HG02852 (cell line): Measurements from ENCODE around the gene IGF2R.
A peak's percentile ranks its signal among the peaks of the same experiment; 100 is the strongest.

Source experiments
- ATAC-seq: cut with Tn5 transposase; IDR thresholded peaks from one replicate; pipeline ENCODE4 v1.9.1; 2021; ENCODE audit warnings: mild to moderate bottlenecking, moderate library complexity; ENCODE audit not compliant: unreplicated experiment

IGF2R gene

GRCh38 chr6:160042014-160042773, 73.3 kb downstream of the IGF2R start:
- ATAC-seq: no peak

GRCh38 chr6:160042788-160043301, 74.0 kb downstream of the IGF2R start:
- ATAC-seq: no peak

GRCh38 chr6:160043784-160044183, 74.9 kb downstream of the IGF2R start:
- ATAC-seq: no peak

GRCh38 chr6:160044687-160045086, 75.8 kb downstream of the IGF2R start:
- ATAC-seq: no peak

GRCh38 chr6:160048471-160048870, 79.6 kb downstream of the IGF2R start:
- ATAC-seq: no peak

GRCh38 chr6:160049346-160049745, 80.5 kb downstream of the IGF2R start:
- ATAC-seq: no peak

GRCh38 chr6:160050022-160050421, 81.1 kb downstream of the IGF2R start:
- ATAC-seq: no peak

- no peak for ATAC-seq
Measured at GRCh38 chr6:160051390-160051789, 82.5 kb downstream of the IGF2R start.

- no peak for ATAC-seq
Measured at GRCh38 chr6:160054271-160054670, 85.4 kb downstream of the IGF2R start.

GRCh38 chr6:160054913-160055312, 86.0 kb downstream of the IGF2R start:
- ATAC-seq: no peak

- ATAC-seq: no peak
Measured at GRCh38 chr6:160055378-160055777, 86.5 kb downstream of the IGF2R start.

GRCh38 chr6:160055813-160056212, 86.9 kb downstream of the IGF2R start:
- no peak for ATAC-seq

- no peak for ATAC-seq
Measured at GRCh38 chr6:160057080-160057479, 88.2 kb downstream of the IGF2R start.

- no peak for ATAC-seq
Measured at GRCh38 chr6:160058603-160059215, 89.8 kb downstream of the IGF2R start.

- no peak for ATAC-seq
Measured at GRCh38 chr6:160060221-160060620, 91.3 kb downstream of the IGF2R start.

GRCh38 chr6:160060920-160061447, 92.1 kb downstream of the IGF2R start:
- no peak for ATAC-seq

- no peak for ATAC-seq
Measured at GRCh38 chr6:160063771-160064413, 95.0 kb downstream of the IGF2R start.

- no peak for ATAC-seq
Measured at GRCh38 chr6:160065200-160065599, 96.3 kb downstream of the IGF2R start.

GRCh38 chr6:160067564-160067963, 98.7 kb downstream of the IGF2R start:
- ATAC-seq: no peak

- ATAC-seq: no peak
Measured at GRCh38 chr6:160068346-160068745, 99.5 kb downstream of the IGF2R start.

- ATAC-seq: peak; percentile 97
Measured at GRCh38 chr6:160069050-160069454, 100.2 kb downstream of the IGF2R start.

GRCh38 chr6:160069459-160069858, 100.6 kb downstream of the IGF2R start:
- ATAC-seq: peak; percentile 4
